ENCODE data around the gene RAB40C.

RAB40C gene

DNA sequence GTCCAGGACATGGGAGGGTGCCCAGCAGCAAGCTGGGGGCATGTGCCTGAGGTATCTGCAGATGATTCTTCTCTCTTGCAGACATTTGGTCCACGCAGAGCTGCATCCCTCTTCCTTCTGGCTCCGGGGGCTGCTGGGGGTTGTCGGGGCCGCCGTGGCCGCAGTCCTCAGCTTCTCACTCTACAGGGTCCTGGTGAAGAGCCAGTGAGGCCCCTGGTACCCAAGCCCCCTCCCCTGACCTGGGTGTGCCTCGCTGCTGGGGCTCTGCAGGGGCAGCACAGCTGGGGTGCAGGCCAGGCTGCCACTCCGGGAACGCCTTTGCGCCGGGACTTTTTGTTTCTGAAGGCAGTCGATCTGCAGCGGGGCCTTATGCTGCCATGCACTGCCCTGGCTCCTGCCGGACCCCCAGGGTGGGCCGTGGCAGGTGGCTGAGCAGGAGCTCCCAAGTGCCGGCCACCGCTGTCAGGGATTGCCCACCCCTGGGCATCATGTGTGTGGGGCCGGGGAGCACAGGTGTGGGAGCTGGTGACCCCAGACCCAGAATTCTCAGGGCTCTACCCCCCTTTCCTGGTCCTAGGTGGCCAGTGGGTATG is 83.6 kb downstream of the RAB40C start:
- FAIRE-seq (no peak), DNase-seq (ENCODE audit: insufficient read length) (no peak)
- TF ChIP-seq POLR2AphosphoS5 (IDR thresholded peaks at IDR 0.05; ENCODE audit: low read depth, low read length) = no peak
- no peak for TF ChIP-seq POLR2A (IDR thresholded peaks at IDR 0.05; ENCODE audit: low read depth, low read length)
- TF ChIP-seq TAF1 (IDR thresholded peaks at IDR 0.05; ENCODE audit: borderline replicate concordance, low read depth, low read length) = no peak

DNA sequence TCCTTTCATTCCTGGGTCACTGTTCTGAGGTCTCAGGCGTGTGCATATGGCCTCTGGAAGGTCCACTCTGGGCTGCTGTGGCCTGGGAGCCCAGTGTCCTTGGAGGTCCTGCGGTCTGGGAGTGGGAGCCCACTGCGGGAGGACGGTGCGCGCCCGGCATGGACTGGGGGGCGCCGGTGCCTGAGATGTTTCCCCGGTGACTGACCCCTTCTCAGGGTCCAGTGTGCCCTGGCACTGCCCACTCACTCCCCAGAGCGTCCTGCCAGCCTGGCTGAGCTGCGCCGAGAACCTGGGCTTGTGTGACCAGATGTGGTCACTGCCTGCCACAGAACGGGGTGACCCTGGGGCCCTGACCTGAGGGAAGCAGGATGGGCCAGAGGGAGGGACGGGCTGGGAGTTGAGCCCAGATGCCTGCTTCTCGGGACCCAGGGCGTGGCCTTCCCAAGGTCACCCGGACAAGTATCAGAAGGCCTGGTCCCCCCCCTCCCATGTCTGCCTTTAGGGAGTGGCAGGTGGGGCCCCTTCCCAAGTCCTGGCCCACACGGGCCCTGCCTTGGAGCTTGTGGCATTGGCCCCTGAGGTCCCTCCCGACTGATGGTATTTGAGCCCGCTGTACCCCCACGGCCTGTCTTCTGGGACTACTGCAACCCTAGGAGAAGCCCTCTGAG is 84.5 kb downstream of the RAB40C start:
- FAIRE-seq = no peak
- TF ChIP-seq POLR2AphosphoS5 (IDR thresholded peaks at IDR 0.05; ENCODE audit: low read depth, low read length) (0 out of 2 replicates have a peak, but pooled peaks have one; percentile 9), TAF1 (IDR thresholded peaks at IDR 0.05; ENCODE audit: borderline replicate concordance, low read depth, low read length) (no peak)
- DNase-seq (ENCODE audit: insufficient read length) = no peak

DNA sequence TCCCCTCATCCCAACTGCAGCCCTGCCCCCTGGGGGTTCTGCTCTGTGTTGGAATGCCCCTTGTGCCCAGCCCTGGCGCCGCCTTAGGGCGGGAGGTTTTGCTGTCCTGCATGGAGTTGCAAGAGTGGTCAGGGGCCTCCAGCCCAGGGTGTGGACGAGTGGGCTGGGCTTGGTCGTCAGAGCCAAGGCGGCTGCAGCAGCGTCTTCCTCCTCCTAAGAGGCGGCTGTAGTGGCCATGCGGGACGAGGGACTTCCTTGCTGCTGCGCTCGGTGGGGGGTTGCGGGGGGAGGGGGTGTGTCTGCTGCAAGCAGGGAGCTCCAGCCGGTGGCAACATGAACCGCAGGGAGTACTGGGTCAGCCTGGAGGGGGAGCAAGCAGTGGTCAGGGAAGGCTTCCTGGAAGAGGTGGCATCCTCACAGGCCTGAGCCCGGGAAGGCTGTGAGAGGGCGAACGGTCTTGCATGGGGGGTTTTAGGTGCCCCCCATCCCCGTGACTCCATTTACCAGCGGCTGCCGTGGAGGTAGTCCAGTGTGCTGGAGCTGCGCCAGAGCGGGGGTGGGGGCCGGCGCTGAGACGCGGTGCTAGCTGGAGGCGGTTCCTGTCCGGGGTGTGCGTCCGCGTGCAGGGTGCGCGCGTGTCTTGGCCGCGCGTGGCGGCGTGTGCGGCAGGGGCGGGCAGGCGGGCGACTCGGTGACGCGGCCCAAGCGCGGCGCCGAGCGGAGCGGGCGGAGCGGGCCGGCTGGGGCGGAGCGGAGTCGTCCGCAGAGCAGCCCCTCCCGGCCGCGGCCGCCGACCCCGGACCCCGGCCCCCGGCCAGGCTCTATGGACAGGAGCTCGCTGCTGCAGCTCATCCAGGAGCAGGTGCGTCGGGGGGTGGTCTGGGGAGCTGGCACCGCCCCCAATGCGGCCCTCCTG is 85.4 kb downstream of the RAB40C start, which contains the start of gene RHBDL1:
TSS of gene RHBDL1 (plus strand) at position 704 of the 916 bp plus-strand sequence. CDS start at position 824, 120 bp downstream.
- no peak for FAIRE-seq
- no peak for DNase-seq (ENCODE audit: insufficient read length)
- TF ChIP-seq TAF1 (IDR thresholded peaks at IDR 0.05; ENCODE audit: borderline replicate concordance, low read depth, low read length) (no peak), POLR2A (IDR thresholded peaks at IDR 0.05; ENCODE audit: low read depth, low read length) (peak; percentile 57; the same call in 1 of the 2 replicates)

DNA sequence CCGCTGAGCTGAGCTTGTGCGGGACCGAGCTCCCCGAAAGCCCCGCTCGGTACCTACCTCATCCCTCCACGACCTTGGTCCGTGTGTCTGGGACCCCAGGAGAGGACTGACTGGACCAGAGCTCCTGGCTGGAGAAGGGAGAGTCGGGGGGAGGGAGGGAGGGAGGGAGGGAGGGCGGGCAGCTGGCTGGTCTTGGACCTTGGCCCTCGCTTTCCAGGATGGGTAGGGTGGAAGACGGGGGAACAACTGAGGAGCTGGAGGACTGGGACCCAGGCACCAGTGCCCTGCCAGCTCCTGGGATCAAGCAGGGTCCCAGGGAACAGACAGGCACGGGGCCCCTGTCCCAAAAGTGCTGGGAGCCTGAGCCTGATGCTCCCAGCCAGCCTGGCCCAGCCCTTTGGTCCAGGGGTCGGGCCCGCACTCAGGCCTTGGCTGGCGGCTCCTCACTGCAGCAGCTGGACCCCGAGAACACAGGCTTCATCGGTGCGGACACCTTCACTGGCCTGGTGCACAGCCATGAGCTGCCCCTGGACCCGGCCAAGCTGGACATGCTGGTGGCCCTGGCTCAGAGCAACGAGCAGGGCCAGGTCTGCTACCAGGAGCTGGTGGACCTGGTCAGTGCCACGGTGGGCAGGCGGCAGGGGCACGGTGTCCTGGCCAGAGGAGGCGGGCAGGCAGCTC is 86.2 kb downstream of the RAB40C start:
- TF ChIP-seq POLR2A (IDR thresholded peaks at IDR 0.05; ENCODE audit: low read depth, low read length) = no peak
- no peak for TF ChIP-seq POLR2AphosphoS5 (IDR thresholded peaks at IDR 0.05; ENCODE audit: low read depth, low read length)
- no peak for TF ChIP-seq TAF1 (IDR thresholded peaks at IDR 0.05; ENCODE audit: borderline replicate concordance, low read depth, low read length)
- no peak for FAIRE-seq
- no peak for DNase-seq (ENCODE audit: insufficient read length)

DNA sequence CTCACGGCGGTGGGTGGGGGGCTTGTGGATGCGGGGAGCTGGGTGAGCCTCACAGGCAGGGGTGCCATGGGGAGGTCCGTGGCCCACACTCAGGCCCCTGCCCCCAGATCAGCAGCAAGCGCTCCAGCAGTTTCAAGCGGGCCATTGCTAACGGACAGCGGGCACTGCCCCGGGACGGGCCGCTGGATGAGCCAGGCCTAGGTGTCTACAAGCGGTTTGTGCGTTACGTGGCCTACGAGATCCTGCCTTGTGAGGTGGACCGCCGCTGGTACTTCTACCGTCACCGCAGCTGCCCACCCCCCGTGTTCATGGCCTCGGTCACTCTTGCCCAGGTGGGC is 86.7 kb downstream of the RAB40C start:
- FAIRE-seq = no peak
- TF ChIP-seq POLR2AphosphoS5 (IDR thresholded peaks at IDR 0.05; ENCODE audit: low read depth, low read length) = no peak
- TF ChIP-seq POLR2A (IDR thresholded peaks at IDR 0.05; ENCODE audit: low read depth, low read length) = no peak
- TF ChIP-seq TAF1 (IDR thresholded peaks at IDR 0.05; ENCODE audit: borderline replicate concordance, low read depth, low read length) = no peak
- DNase-seq (ENCODE audit: insufficient read length) = no peak

DNA sequence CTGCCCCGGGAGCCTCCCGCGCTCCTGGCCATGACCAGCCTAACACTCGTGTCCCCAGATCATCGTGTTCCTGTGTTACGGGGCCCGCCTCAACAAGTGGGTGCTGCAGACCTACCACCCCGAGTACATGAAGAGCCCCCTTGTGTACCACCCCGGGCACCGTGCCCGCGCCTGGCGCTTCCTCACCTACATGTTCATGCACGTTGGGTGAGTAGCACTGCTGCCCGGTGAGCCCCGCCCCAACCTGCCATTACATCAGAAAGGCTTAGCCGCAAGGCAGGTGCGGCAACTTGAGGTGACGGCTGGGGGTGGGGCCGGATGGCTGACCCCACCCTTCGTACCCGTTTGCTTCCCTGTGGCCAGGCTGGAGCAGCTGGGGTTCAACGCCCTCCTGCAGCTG is 87.0 kb downstream of the RAB40C start:
- DNase-seq (ENCODE audit: insufficient read length) (no peak), FAIRE-seq (no peak)
- TF ChIP-seq POLR2AphosphoS5 (IDR thresholded peaks at IDR 0.05; ENCODE audit: low read depth, low read length) (no peak), POLR2A (IDR thresholded peaks at IDR 0.05; ENCODE audit: low read depth, low read length) (no peak), TAF1 (IDR thresholded peaks at IDR 0.05; ENCODE audit: borderline replicate concordance, low read depth, low read length) (no peak)

DNA sequence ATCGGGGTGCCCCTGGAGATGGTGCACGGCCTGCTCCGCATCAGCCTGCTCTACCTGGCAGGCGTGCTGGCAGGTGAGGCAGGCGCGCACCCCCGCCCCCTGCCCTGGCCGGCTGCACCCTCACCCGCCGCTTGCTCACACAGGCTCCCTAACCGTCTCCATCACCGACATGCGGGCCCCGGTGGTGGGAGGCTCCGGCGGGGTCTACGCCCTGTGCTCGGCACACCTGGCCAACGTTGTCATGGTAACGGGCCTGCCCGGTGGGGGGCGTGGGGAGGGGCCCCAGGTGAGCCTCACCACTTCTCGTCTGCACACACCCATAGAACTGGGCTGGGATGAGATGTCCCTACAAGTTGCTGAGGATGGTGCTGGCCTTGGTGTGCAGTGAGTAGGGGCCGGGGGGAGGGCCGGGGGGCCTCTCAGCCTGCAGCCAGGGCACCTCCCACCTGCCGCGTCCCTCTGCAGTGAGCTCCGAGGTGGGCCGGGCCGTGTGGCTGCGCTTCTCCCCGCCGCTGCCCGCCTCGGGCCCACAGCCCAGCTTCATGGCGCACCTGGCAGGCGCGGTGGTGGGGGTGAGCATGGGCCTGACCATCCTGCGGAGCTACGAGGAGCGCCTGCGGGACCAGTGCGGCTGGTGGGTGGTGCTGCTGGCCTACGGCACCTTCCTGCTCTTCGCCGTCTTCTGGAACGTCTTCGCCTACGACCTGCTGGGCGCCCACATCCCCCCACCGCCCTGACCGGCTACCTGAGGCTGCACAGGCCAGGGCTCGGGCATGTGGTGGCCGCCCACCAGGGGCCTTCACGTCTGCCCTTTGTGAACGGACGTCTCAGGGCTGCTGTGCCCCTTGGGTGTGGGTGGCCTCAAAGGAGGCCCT is 87.7 kb downstream of the RAB40C start:
- TF ChIP-seq TAF1 (IDR thresholded peaks at IDR 0.05; ENCODE audit: borderline replicate concordance, low read depth, low read length) (no peak), POLR2AphosphoS5 (IDR thresholded peaks at IDR 0.05; ENCODE audit: low read depth, low read length) (no peak), POLR2A (IDR thresholded peaks at IDR 0.05; ENCODE audit: low read depth, low read length) (no peak)
- no peak for FAIRE-seq
- DNase-seq (ENCODE audit: insufficient read length) = no peak

DNA sequence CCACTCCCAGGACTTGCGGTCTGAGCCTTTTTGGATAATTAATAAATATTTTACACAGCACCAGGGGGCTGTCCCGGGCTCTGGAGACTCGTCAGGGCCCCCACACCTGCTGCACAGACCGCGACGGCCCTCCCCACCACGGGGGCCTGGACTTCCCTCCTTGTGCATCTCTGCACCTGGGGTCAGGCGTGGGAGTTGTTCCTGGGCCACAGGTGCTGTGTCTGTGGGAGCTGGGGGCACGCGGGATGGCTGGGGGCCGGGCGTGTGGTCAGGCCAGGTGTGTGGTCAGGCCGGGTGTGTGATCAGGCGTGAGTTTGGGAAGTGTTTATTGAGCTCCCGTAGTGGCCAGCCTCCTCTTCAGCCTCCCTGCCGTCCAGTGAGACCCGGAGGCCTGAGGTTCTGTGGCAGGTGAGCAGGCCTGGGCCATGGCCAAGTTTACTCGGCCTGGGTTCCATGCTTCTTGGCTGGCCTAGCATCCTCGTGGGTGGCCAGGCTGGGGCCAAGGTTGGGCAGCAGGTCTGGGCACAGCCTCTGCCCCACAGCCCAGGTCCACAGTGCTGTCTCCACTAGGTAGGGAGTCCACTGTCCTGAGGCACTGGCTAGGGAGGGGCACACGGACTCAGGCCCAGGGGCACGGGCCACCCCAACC is 88.5 kb downstream of the RAB40C start:
- FAIRE-seq (no peak), DNase-seq (ENCODE audit: insufficient read length) (no peak)
- TF ChIP-seq POLR2A (IDR thresholded peaks at IDR 0.05; ENCODE audit: low read depth, low read length) (no peak), POLR2AphosphoS5 (IDR thresholded peaks at IDR 0.05; ENCODE audit: low read depth, low read length) (no peak), TAF1 (IDR thresholded peaks at IDR 0.05; ENCODE audit: borderline replicate concordance, low read depth, low read length) (no peak)
